ENCODE results near the gene SHC2. TPM values are rescaled to one million over a fixed set of nuclear protein-coding genes. Genes with fewer than 3 reads are reported as not detected.
"Not testable (repeated sequence)": the region's sequence is repeated elsewhere in the genome, so short reads cannot be mapped to it uniquely, and the experiment has no call there.

Gene SHC2
- total and polyA plus RNA-seq, 2 donors from 2014 or later = 10.7 to 24.4 TPM

GRCh38 chr19:388691-389090 lies 72.1 kb downstream of the SHC2 start:
- Histone ChIP-seq H3K9ac (ENCODE audit: low read length in 3 of 3) (no peak overlapping the region), H3K27me3 (ENCODE audit: control insufficient read depth, insufficient read depth, low read length) (no peaks in the 10 kb centered on the region), H3K27ac (ENCODE audit: low read depth in 2 of 2, low read length in 2 of 2) (no peak overlapping the region), H3K9me3 (ENCODE audit: control insufficient read depth in 2 of 3, insufficient read depth in 1 of 3, low read length in 3 of 3) (no peaks in the 10 kb centered on the region), H3K4me1 (ENCODE audit: control insufficient read depth in 2 of 3, insufficient read depth in 2 of 3, low read depth in 1 of 3, low read length in 3 of 3) (peaks cover 0 to 3% (median 0%) of the 10 kb centered on the region in 3 donors), H3K4me3 (ENCODE audit: low read length in 3 of 3) (no peak overlapping the region), H3K36me3 (ENCODE audit: control insufficient read depth in 2 of 3, insufficient read depth in 3 of 3, low read length in 3 of 3) (no peaks in the 10 kb centered on the region)
- DNase-seq = no peak
- intact Hi-C loops (cut with DNase I) = no loop called here
- FAIRE-seq = no peak
- no peak for TF ChIP-seq CTCF (IDR thresholded peaks at IDR 0.05; ENCODE audit: borderline replicate concordance, extremely low read depth, insufficient read depth)

GRCh38 chr19:387777-388176 lies 73.1 kb downstream of the SHC2 start:
- intact Hi-C loops (cut with DNase I) = no loop called here
- Histone ChIP-seq H3K4me3 (ENCODE audit: low read length in 3 of 3) (no peak overlapping the region), H3K27ac (ENCODE audit: low read depth in 2 of 2, low read length in 2 of 2) (no peak overlapping the region), H3K9ac (ENCODE audit: low read length in 3 of 3) (no peak overlapping the region), H3K36me3 (ENCODE audit: control insufficient read depth in 2 of 3, insufficient read depth in 3 of 3, low read length in 3 of 3) (no peaks in the 10 kb centered on the region), H3K4me1 (ENCODE audit: control insufficient read depth in 2 of 3, insufficient read depth in 2 of 3, low read depth in 1 of 3, low read length in 3 of 3) (peaks cover 0 to 3% (median 0%) of the 10 kb centered on the region in 3 donors), H3K27me3 (ENCODE audit: control insufficient read depth, insufficient read depth, low read length) (no peaks in the 10 kb centered on the region), H3K9me3 (ENCODE audit: control insufficient read depth in 2 of 3, insufficient read depth in 1 of 3, low read length in 3 of 3) (no peaks in the 10 kb centered on the region)
- no peak for TF ChIP-seq CTCF (IDR thresholded peaks at IDR 0.05; ENCODE audit: borderline replicate concordance, extremely low read depth, insufficient read depth)
- peak in 1 of 5 donors; percentile 28 for DNase-seq
- no peak for FAIRE-seq

GRCh38 chr19:386632-387301 lies 74.1 kb downstream of the SHC2 start:
- H3K9me3 ChIP-seq (ENCODE audit: control insufficient read depth in 2 of 3, insufficient read depth in 1 of 3, low read length in 3 of 3); H3K27me3 ChIP-seq (ENCODE audit: control insufficient read depth, insufficient read depth, low read length); H3K27ac ChIP-seq (ENCODE audit: low read depth in 2 of 2, low read length in 2 of 2); FAIRE-seq; H3K4me3 ChIP-seq (ENCODE audit: low read length in 3 of 3); H3K36me3 ChIP-seq (ENCODE audit: control insufficient read depth in 2 of 3, insufficient read depth in 3 of 3, low read length in 3 of 3); H3K9ac ChIP-seq (ENCODE audit: low read length in 3 of 3); H3K4me1 ChIP-seq (ENCODE audit: control insufficient read depth in 2 of 3, insufficient read depth in 2 of 3, low read depth in 1 of 3, low read length in 3 of 3); intact Hi-C loops (cut with DNase I): not testable (repeated sequence)
- DNase-seq = peak in 1 of 5 donors; percentile 37

- DNase-seq; H3K27ac ChIP-seq (ENCODE audit: low read depth in 2 of 2, low read length in 2 of 2); FAIRE-seq; intact Hi-C loops (cut with DNase I); H3K27me3 ChIP-seq (ENCODE audit: control insufficient read depth, insufficient read depth, low read length); H3K4me1 ChIP-seq (ENCODE audit: control insufficient read depth in 2 of 3, insufficient read depth in 2 of 3, low read depth in 1 of 3, low read length in 3 of 3); H3K9ac ChIP-seq (ENCODE audit: low read length in 3 of 3); H3K36me3 ChIP-seq (ENCODE audit: control insufficient read depth in 2 of 3, insufficient read depth in 3 of 3, low read length in 3 of 3); H3K4me3 ChIP-seq (ENCODE audit: low read length in 3 of 3); H3K9me3 ChIP-seq (ENCODE audit: control insufficient read depth in 2 of 3, insufficient read depth in 1 of 3, low read length in 3 of 3): not testable (repeated sequence)
These were observed 74.6 kb downstream of the SHC2 start for GRCh38 chr19:386189-386588.

Measured in kidney (tissue), 14 donors.